Measurements from ENCODE around the gene ADCY1. TPM values are rescaled to one million over a fixed set of nuclear protein-coding genes. Genes with fewer than 3 reads are reported as not detected.
"Not testable (repeated sequence)": the region's sequence is repeated elsewhere in the genome, so short reads cannot be mapped to it uniquely, and the experiment has no call there.

ADCY1 gene
- polyA plus RNA-seq, 1 donor (not counting 4 experiments of a cell fraction or from before 2014, with no cell fraction given): 0.54 TPM

DNA sequence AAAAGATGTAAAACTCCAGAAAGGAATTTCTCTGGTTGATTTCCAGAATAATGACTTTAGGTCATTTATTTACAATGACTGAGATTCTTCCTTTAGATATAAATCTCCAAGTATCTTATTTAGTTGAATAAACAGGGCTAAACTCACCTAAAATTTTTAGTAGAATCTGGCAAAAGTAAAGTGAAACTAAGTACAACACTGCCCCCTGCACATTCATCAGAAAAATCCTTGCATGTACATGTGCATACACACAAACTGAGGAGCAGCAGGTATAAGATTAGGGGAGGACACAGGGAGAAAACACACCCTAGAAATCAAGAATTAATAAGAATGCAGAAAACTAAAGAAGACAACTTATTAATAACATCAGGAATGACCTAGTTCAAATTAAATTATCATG lies 174.8 kb downstream of the ADCY1 start:
- H3K4me2 ChIP-seq (ENCODE audit: control insufficient read depth, extremely low read depth, insufficient read depth, low read depth, low read length); H3K9ac ChIP-seq (ENCODE audit: control insufficient read depth, extremely low read depth, insufficient read depth, low read length); H3K4me1 ChIP-seq (ENCODE audit: control insufficient read depth, extremely low read depth, insufficient read depth, low read length); FAIRE-seq; H3K79me2 ChIP-seq (ENCODE audit: control insufficient read depth, insufficient read depth, low read length); H3K9me1 ChIP-seq (ENCODE audit: control insufficient read depth, extremely low read depth, insufficient read depth, low read length); H3K27ac ChIP-seq (ENCODE audit: control insufficient read depth, insufficient read depth, low read length); H2AFZ ChIP-seq (ENCODE audit: control insufficient read depth, low read length); H3K27me3 ChIP-seq (ENCODE audit: control insufficient read depth, extremely low read depth, insufficient read depth, low read length); DNase-seq (ENCODE audit: low read depth, low spot score); H3K9me3 ChIP-seq (ENCODE audit: control insufficient read depth, low read depth, low read length); dilution Hi-C loops (cut with MboI; ENCODE audit: extremely low pct_ligation_motif_present, low sequenced_read_pairs); H4K20me1 ChIP-seq (ENCODE audit: control insufficient read depth, extremely low read depth, insufficient read depth, low read length); H3K36me3 ChIP-seq (ENCODE audit: control insufficient read depth in 2 of 2, extremely low read depth in 1 of 2, insufficient read depth in 2 of 2, low read length in 2 of 2); H3K4me3 ChIP-seq (ENCODE audit: control insufficient read depth in 2 of 3, extremely low read depth in 1 of 3, insufficient read depth in 2 of 3, low read depth in 1 of 3, low read length in 3 of 3): not testable (repeated sequence)

DNA sequence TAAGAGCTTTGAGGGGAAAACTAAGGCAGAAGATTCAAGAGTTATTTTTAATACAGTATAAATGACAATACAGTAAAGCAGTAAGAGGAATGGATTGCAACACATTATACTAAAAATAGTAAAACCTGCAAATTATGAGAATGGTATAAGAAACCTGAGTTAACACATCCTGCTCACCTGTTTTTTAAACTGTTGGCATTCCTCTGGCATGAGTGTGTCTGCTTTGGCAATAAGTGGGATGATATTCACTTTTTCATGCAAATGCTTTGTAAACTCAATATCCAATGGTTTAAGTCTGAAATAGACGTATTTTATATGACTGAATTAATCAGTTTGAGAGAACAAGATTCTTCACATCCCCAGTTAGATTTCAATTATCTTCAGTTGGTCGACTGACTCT lies 177.2 kb downstream of the ADCY1 start:
- H4K20me1 ChIP-seq (ENCODE audit: control insufficient read depth, extremely low read depth, insufficient read depth, low read length); dilution Hi-C loops (cut with MboI; ENCODE audit: extremely low pct_ligation_motif_present, low sequenced_read_pairs); H3K36me3 ChIP-seq (ENCODE audit: control insufficient read depth in 2 of 2, extremely low read depth in 1 of 2, insufficient read depth in 2 of 2, low read length in 2 of 2); H3K9ac ChIP-seq (ENCODE audit: control insufficient read depth, extremely low read depth, insufficient read depth, low read length); H3K9me1 ChIP-seq (ENCODE audit: control insufficient read depth, extremely low read depth, insufficient read depth, low read length); H3K9me3 ChIP-seq (ENCODE audit: control insufficient read depth, low read depth, low read length); H3K4me3 ChIP-seq (ENCODE audit: control insufficient read depth in 2 of 3, extremely low read depth in 1 of 3, insufficient read depth in 2 of 3, low read depth in 1 of 3, low read length in 3 of 3); H3K4me2 ChIP-seq (ENCODE audit: control insufficient read depth, extremely low read depth, insufficient read depth, low read depth, low read length); H3K27ac ChIP-seq (ENCODE audit: control insufficient read depth, insufficient read depth, low read length); DNase-seq (ENCODE audit: low read depth, low spot score); H3K27me3 ChIP-seq (ENCODE audit: control insufficient read depth, extremely low read depth, insufficient read depth, low read length); H3K4me1 ChIP-seq (ENCODE audit: control insufficient read depth, extremely low read depth, insufficient read depth, low read length); H3K79me2 ChIP-seq (ENCODE audit: control insufficient read depth, insufficient read depth, low read length); H2AFZ ChIP-seq (ENCODE audit: control insufficient read depth, low read length): not testable (repeated sequence)
- FAIRE-seq: peak; percentile 13

DNA sequence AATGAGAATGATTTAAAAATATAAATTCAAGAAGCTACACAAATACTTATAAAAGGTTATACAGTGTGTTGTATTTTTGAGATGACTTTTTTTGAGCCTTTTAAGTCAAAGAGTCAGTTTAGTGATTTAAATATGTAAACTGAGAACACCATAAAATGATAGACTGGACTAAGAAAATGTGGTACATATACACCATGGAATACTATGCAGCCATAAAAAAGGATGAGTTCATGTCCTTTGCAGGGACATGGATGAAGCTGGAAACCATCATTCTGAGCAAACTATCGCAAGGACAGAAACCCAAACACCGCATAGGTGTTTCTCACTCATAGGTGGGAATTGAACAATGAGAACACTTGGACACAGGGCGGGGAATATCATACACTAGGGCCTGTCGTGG lies 182.2 kb downstream of the ADCY1 start:
- H3K4me3 ChIP-seq (ENCODE audit: control insufficient read depth in 2 of 3, extremely low read depth in 1 of 3, insufficient read depth in 2 of 3, low read depth in 1 of 3, low read length in 3 of 3); H3K27me3 ChIP-seq (ENCODE audit: control insufficient read depth, extremely low read depth, insufficient read depth, low read length); H3K36me3 ChIP-seq (ENCODE audit: control insufficient read depth in 2 of 2, extremely low read depth in 1 of 2, insufficient read depth in 2 of 2, low read length in 2 of 2); H3K9ac ChIP-seq (ENCODE audit: control insufficient read depth, extremely low read depth, insufficient read depth, low read length); FAIRE-seq; H4K20me1 ChIP-seq (ENCODE audit: control insufficient read depth, extremely low read depth, insufficient read depth, low read length); H3K4me2 ChIP-seq (ENCODE audit: control insufficient read depth, extremely low read depth, insufficient read depth, low read depth, low read length); dilution Hi-C loops (cut with MboI; ENCODE audit: extremely low pct_ligation_motif_present, low sequenced_read_pairs); DNase-seq (ENCODE audit: low read depth, low spot score); H3K9me3 ChIP-seq (ENCODE audit: control insufficient read depth, low read depth, low read length); H3K4me1 ChIP-seq (ENCODE audit: control insufficient read depth, extremely low read depth, insufficient read depth, low read length); H3K27ac ChIP-seq (ENCODE audit: control insufficient read depth, insufficient read depth, low read length); H3K9me1 ChIP-seq (ENCODE audit: control insufficient read depth, extremely low read depth, insufficient read depth, low read length); H3K79me2 ChIP-seq (ENCODE audit: control insufficient read depth, insufficient read depth, low read length); H2AFZ ChIP-seq (ENCODE audit: control insufficient read depth, low read length): not testable (repeated sequence)

DNA sequence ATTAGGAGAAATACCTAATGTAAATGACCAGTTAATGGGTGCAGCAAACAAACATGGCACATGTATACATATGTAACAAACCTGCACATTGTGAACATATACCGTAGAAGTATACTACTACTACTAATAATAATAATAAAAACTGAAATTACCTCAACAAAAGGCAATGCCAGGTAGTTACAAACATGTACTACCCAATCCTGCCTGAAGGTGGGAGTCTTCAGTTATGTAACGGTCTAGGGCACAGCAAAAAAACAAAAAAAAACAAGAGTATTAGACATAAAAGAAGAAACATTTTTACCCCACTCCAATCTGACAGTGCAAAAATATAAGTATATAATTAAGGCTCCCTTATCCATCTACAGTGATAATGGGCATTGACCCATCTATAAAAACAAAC lies 182.6 kb downstream of the ADCY1 start:
- H3K4me1 ChIP-seq (ENCODE audit: control insufficient read depth, extremely low read depth, insufficient read depth, low read length); H2AFZ ChIP-seq (ENCODE audit: control insufficient read depth, low read length); H3K79me2 ChIP-seq (ENCODE audit: control insufficient read depth, insufficient read depth, low read length); H3K36me3 ChIP-seq (ENCODE audit: control insufficient read depth in 2 of 2, extremely low read depth in 1 of 2, insufficient read depth in 2 of 2, low read length in 2 of 2); FAIRE-seq; H3K4me2 ChIP-seq (ENCODE audit: control insufficient read depth, extremely low read depth, insufficient read depth, low read depth, low read length); H3K9me1 ChIP-seq (ENCODE audit: control insufficient read depth, extremely low read depth, insufficient read depth, low read length); H3K4me3 ChIP-seq (ENCODE audit: control insufficient read depth in 2 of 3, extremely low read depth in 1 of 3, insufficient read depth in 2 of 3, low read depth in 1 of 3, low read length in 3 of 3); H3K27ac ChIP-seq (ENCODE audit: control insufficient read depth, insufficient read depth, low read length); DNase-seq (ENCODE audit: low read depth, low spot score); dilution Hi-C loops (cut with MboI; ENCODE audit: extremely low pct_ligation_motif_present, low sequenced_read_pairs); H3K9ac ChIP-seq (ENCODE audit: control insufficient read depth, extremely low read depth, insufficient read depth, low read length); H4K20me1 ChIP-seq (ENCODE audit: control insufficient read depth, extremely low read depth, insufficient read depth, low read length); H3K27me3 ChIP-seq (ENCODE audit: control insufficient read depth, extremely low read depth, insufficient read depth, low read length); H3K9me3 ChIP-seq (ENCODE audit: control insufficient read depth, low read depth, low read length): not testable (repeated sequence)

DNA sequence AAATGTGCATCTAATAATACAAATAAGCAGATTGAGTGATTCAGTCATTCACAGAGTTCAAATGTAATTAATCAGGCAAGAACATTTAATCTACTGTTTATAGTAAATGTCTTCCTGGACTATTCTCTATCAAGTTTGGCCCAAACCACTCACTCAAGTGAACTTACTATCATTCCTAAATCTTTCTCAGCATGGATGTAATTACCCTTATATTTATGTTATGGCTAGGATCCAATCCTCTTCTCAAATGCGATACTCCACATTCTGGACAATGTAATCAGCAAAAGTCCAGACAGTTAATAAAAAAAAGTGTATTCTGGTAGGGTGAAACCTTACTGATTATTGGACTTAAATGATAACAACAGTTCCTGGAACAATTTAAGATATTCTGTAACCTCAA lies 185.3 kb downstream of the ADCY1 start:
- dilution Hi-C loops (cut with MboI; ENCODE audit: extremely low pct_ligation_motif_present, low sequenced_read_pairs): not testable (repeated sequence)

More for the DNA sequence above, 185.3 kb downstream of the ADCY1 start:
- H3K27me3 ChIP-seq (ENCODE audit: control insufficient read depth, extremely low read depth, insufficient read depth, low read length); H3K4me3 ChIP-seq (ENCODE audit: control insufficient read depth in 2 of 3, extremely low read depth in 1 of 3, insufficient read depth in 2 of 3, low read depth in 1 of 3, low read length in 3 of 3); H3K27ac ChIP-seq (ENCODE audit: control insufficient read depth, insufficient read depth, low read length); FAIRE-seq; H3K9me3 ChIP-seq (ENCODE audit: control insufficient read depth, low read depth, low read length); H2AFZ ChIP-seq (ENCODE audit: control insufficient read depth, low read length); H4K20me1 ChIP-seq (ENCODE audit: control insufficient read depth, extremely low read depth, insufficient read depth, low read length); DNase-seq (ENCODE audit: low read depth, low spot score); H3K4me2 ChIP-seq (ENCODE audit: control insufficient read depth, extremely low read depth, insufficient read depth, low read depth, low read length); H3K4me1 ChIP-seq (ENCODE audit: control insufficient read depth, extremely low read depth, insufficient read depth, low read length); H3K36me3 ChIP-seq (ENCODE audit: control insufficient read depth in 2 of 2, extremely low read depth in 1 of 2, insufficient read depth in 2 of 2, low read length in 2 of 2); H3K9ac ChIP-seq (ENCODE audit: control insufficient read depth, extremely low read depth, insufficient read depth, low read length); H3K9me1 ChIP-seq (ENCODE audit: control insufficient read depth, extremely low read depth, insufficient read depth, low read length); H3K79me2 ChIP-seq (ENCODE audit: control insufficient read depth, insufficient read depth, low read length): not testable (repeated sequence)
